Left ventricle myocardium inferior (tissue), 1 donor: ENCODE results near the gene TNIK. TPM values are rescaled to one million over a fixed set of nuclear protein-coding genes. Genes with fewer than 3 reads are reported as not detected.

Source experiments
- DNase-seq: peaks from one replicate; pipeline ENCODE4 v3.0.0-alpha.2; 2020
- H3K27ac ChIP-seq: fragments of 200-600 bp; replicated peaks from 2 replicates; pipeline ENCODE4 v1.8.0; 2021
- H3K27me3 ChIP-seq: fragments of 200-600 bp; 2 replicates; pipeline ENCODE4 v1.8.0; 2021; ENCODE audit warnings: low read depth
- H3K36me3 ChIP-seq: fragments of 200-600 bp; 2 replicates; pipeline ENCODE4 v1.8.0; 2021
- H3K4me1 ChIP-seq: fragments of 200-600 bp; 2 replicates; pipeline ENCODE4 v1.8.0; 2021
- H3K4me3 ChIP-seq: fragments of 200-600 bp; 2 replicates; pipeline ENCODE4 v1.8.0; 2021; ENCODE audit warnings: mild to moderate bottlenecking, moderate library complexity
- H3K9me3 ChIP-seq: fragments of 200-600 bp; replicated peaks from 2 replicates; pipeline ENCODE4 v1.8.0; 2021
- intact Hi-C: fragments of 100-400 bp; cut with micrococcal nuclease; formaldehyde crosslinking; loops from one replicate; pipeline ENCODE4 v1.11.0; 2022
- total RNA-seq: library from RNA; stranded (reverse); fragmentation: NEBNext Ultra II Directional; extraction: Animal tissue kit (Norgen Biotek cat#: 25700); gene quantifications from one replicate; pipeline ENCODE4 v1.2.1, GENCODE V29; 2021
- TF ChIP-seq, protein P1 (sequence below): fragments of 200-600 bp; IDR thresholded peaks from 2 replicates; pipeline ENCODE4 v1.8.0; 2021; ENCODE audit warnings: antibody characterized with exemption, mild to moderate bottlenecking, borderline replicate concordance
- donor health status: DM: no; HTN: yes; CAD: no; lungs with severe emphysema.

TNIK gene
- total RNA-seq, 1 donor from 2014 or later = 28.6 TPM

DNA sequence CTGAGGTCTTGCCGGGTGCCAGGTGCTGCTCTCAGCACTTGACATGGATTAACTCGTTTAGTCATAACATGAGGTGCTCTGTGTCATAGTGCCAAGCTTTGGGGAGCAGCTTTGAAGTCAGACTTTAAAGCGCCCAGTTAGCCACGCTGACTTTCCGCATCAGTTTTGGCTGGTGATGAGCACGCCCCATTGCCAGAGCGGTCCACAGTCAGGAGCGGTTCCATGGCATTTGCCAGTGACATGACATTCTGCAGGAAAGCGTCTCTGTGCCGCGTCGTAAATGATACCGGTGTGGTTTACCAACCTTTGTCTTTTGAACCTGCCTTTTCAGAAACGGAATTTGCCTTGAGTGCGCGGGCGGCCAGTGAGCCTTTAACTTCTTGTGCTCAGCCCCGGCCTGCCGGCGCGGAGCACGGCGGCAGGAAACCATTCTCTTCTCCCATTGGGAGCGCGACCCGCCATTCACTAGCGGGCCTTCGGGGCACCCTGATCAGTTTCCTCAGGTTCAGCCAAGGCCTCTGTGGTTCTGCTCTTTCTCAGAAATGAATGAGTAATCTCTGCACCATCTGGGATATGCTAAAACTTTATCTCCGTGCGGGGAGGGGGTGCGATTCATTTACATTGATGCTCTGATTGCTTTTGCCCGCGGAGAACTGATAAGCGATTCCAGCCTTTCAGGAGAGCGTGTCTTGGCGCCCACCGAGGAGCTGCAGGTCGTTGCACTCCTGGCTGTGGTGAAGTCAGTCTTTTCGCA, 432.0 kb downstream of the TNIK start:
- H3K27ac ChIP-seq = peak overlapping the region; percentile 44
- H3K36me3 ChIP-seq = no peaks in the 10 kb centered on the region
- peaks cover 19% of the 10 kb centered on the region for H3K4me1 ChIP-seq
- intact Hi-C loops = no loop called here
- H3K27me3 ChIP-seq = peaks cover 4% of the 10 kb centered on the region
- H3K9me3 ChIP-seq = no peaks in the 10 kb centered on the region
- peak; percentile 54 for DNase-seq
- H3K4me3 ChIP-seq = peak overlapping the region; percentile 63
- TF ChIP-seq, protein P1, sequence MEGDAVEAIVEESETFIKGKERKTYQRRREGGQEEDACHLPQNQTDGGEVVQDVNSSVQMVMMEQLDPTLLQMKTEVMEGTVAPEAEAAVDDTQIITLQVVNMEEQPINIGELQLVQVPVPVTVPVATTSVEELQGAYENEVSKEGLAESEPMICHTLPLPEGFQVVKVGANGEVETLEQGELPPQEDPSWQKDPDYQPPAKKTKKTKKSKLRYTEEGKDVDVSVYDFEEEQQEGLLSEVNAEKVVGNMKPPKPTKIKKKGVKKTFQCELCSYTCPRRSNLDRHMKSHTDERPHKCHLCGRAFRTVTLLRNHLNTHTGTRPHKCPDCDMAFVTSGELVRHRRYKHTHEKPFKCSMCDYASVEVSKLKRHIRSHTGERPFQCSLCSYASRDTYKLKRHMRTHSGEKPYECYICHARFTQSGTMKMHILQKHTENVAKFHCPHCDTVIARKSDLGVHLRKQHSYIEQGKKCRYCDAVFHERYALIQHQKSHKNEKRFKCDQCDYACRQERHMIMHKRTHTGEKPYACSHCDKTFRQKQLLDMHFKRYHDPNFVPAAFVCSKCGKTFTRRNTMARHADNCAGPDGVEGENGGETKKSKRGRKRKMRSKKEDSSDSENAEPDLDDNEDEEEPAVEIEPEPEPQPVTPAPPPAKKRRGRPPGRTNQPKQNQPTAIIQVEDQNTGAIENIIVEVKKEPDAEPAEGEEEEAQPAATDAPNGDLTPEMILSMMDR = no peak

DNA sequence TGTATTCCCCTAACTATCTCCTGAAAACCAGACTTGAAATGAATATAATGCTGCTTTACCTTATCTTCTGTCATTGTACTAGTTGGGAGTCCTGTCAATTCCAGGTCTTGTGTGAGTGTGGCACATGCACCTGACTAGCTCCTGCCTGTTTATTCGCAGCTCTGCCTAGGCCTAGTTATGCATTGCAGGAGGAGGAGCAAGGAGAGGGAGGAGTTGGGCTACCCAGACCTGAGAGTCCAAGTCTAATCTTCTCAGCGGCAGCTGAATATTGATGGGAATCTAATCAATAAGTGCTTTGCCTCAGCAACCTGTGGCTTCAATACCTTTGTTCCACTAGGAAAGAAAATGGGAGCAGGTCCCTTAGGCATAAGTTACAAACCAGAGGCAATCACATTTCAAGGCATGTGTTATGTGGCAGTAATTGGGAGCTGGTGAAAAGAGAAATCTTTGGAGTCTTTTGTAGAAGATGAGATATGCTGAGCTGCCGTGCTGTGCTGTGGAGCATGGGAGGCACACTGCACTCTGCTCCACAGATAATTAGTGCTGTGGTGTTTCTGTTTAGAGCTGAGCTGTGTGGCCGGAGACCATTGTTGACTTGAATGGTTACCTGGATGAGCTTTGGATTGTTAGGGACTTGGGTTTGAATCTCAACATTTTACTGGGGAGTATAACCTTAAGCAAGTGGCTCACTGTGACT, 433.5 kb downstream of the TNIK start, which contains the start of gene SLC2A2:
TSS of gene SLC2A2 (minus strand) at position 124 of the 697 bp plus-strand sequence. CDS start at position 74, 50 bp downstream.
- Histone ChIP-seq H3K36me3 (no peaks in the 10 kb centered on the region), H3K27ac (no peak within 1 kb of the TSS), H3K4me3 (no peak within 1 kb of the TSS), H3K27me3 (peaks cover 4% of the 10 kb centered on the region), H3K4me1 (peaks cover 19% of the 10 kb centered on the region), H3K9me3 (no peaks in the 10 kb centered on the region)
- intact Hi-C loops = no loop called here
- TF ChIP-seq, protein P1 = no peak
- DNase-seq = no peak

DNA sequence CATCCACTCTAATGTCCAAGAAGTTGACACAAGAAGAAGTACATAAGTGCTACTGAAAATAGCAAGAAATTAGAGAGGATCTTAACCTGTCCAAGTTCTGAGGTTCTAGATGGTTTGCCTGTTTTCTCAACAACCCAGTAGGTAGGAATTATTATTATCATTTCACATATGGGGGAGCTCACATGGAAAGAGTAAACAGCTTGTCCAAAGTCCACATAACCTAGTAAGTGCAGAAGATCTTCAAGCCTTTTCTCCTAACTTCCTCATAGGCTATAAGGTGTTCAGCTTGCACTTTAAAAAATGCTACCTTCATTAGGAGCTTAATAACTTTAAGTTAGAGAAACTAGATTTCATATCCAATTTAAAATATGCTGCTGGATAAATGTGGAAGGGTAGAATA, 436.6 kb downstream of the TNIK start:
- H3K36me3 ChIP-seq = no peaks in the 10 kb centered on the region
- peaks cover 4% of the 10 kb centered on the region for H3K27me3 ChIP-seq
- H3K27ac ChIP-seq = no peak overlapping the region
- H3K4me1 ChIP-seq = peaks cover 9% of the 10 kb centered on the region
- H3K4me3 ChIP-seq = no peak overlapping the region
- intact Hi-C loops = no loop called here
- DNase-seq = no peak
- H3K9me3 ChIP-seq = no peaks in the 10 kb centered on the region
- TF ChIP-seq, protein P1 = no peak

DNA sequence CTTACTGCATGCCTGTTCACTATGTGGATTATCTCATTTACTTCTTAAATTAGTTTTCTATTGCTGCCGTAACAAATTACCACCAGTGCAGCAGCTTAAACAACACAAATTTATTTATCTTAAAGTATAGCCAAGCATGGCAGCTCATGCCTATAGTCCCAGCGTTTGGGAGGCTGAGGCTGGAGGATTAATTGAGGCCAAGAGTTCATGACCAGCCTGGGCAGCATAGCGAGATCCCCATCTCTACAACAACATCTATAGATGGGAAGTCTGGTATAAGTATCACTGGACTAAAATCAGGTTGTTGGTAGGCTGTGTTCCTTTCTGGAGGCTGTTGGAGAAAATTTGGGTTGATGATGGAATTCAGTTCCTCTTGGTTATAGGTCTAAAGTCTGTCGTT, 438.8 kb downstream of the TNIK start:
- Histone ChIP-seq H3K4me3 (no peak overlapping the region), H3K27me3 (no peaks in the 10 kb centered on the region), H3K9me3 (no peaks in the 10 kb centered on the region), H3K4me1 (no peaks in the 10 kb centered on the region), H3K36me3 (no peaks in the 10 kb centered on the region), H3K27ac (no peak overlapping the region)
- TF ChIP-seq, protein P1 = no peak
- intact Hi-C loops = no loop called here
- DNase-seq = no peak

DNA sequence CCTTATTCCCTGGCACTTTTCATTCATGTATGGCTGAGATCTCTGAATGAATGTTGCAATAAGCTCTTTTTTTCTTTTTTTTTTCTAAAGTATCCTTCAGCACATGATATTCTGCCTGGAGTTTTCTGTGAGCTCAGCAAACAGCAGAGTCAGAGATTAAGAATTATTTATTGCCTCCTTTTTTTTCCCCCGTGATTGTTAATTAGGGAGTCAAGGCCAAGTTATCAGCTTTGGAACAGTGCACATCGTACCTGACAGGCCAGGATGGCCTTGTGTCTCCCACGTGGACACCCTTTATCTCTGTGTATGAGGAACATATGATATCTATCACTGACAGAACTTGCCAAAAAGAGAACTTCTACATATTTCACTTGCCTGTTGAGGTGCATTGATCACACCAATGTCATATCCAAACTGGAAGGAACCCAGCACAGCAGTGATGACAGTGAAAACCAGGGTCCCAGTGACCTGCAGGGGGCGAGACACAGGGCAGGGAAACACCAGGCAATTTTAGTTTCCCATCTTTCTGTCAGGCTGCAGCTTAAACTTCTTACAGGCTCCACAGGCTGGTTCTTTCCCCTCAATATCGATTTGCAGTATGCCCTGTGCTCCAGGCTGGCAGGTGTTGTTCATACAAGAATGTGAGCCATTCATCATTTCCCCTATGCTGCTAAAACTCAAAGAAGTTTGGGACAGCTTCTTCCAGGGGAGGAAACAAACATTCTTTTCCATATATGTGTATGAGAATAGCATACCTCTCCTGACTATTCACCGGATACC, 441.9 kb downstream of the TNIK start:
- no peaks in the 10 kb centered on the region for H3K9me3 ChIP-seq
- intact Hi-C loops = no loop called here
- H3K27me3 ChIP-seq = no peaks in the 10 kb centered on the region
- TF ChIP-seq, protein P1 = peak; percentile 10
- no peaks in the 10 kb centered on the region for H3K4me1 ChIP-seq
- DNase-seq = no peak
- H3K36me3 ChIP-seq = no peaks in the 10 kb centered on the region
- H3K27ac ChIP-seq = no peak overlapping the region
- H3K4me3 ChIP-seq = no peak overlapping the region
